Panc1 (cell line): ENCODE measurements around the gene LRRC45. TPM values are rescaled to one million over a fixed set of nuclear protein-coding genes. Genes with fewer than 3 reads are reported as not detected.
A peak's percentile ranks its signal among the peaks of the same experiment; 100 is the strongest.

Experiments
- ATAC-seq: fragments of 200-7000 bp; cut with Tn5 transposase; 2 replicates; pipeline ENCODE4 v1.9.1; 2020; ENCODE audit warnings: mild to moderate bottlenecking, moderate library complexity
- BruUV-seq: library from RNA; stranded (reverse); fragments of 400-500 nt; replicated peaks from 2 replicates; lab custom pipeline; 2021; lab: Mats Ljungman, UMichigan
- CTCF ChIA-PET: fragments of 300-600 bp; sonication (Branson Sonifier 250); formaldehyde crosslinking; loops from one replicate; lab custom pipeline; 2022; ENCODE audit warnings: antibody characterized with exemption; lab: Charles Lee
- POLR2A ChIA-PET: fragments of 300-600 bp; sonication (Branson Sonifier 250); formaldehyde crosslinking; loops from one replicate; lab custom pipeline; 2022; ENCODE audit warnings: antibody characterized with exemption; lab: Charles Lee
- DNase-seq: peaks from one replicate; pipeline ENCODE4 v3.0.0-alpha.2; 2010; ENCODE audit warnings: low read depth, low spot score
- H3K27ac ChIP-seq: 2 replicates; pipeline ENCODE4 v1.5.1; 2011; ENCODE audit warnings: mild to moderate bottlenecking, low read length, inconsistent platforms
- H3K27me3 ChIP-seq: fragments of 200-500 bp; sonication (Bioruptor generic); 2 replicates; pipeline ENCODE4 v1.6.0; 2014; ENCODE audit warnings: low read length, inconsistent platforms; ENCODE audit not compliant: control insufficient read depth, insufficient read depth
- H3K36me3 ChIP-seq: fragments of 200-500 bp; sonication (Bioruptor generic); 2 replicates; pipeline ENCODE4 v1.5.1; 2014; ENCODE audit warnings: inconsistent platforms, mild to moderate bottlenecking, low read length, moderate library complexity; ENCODE audit not compliant: control insufficient read depth, insufficient read depth
- H3K4me1 ChIP-seq: 2 replicates; pipeline ENCODE4 v1.5.1; 2011; ENCODE audit warnings: inconsistent platforms, mild to moderate bottlenecking, low read length, moderate library complexity; ENCODE audit not compliant: control insufficient read depth, insufficient read depth
- H3K4me3 ChIP-seq, 2 experiments: 2 replicates each; pipeline ENCODE4 v1.5.1; 2011 to 2012; ENCODE audit warnings: low read depth in 2 of 2, low read length in 2 of 2, mild to moderate bottlenecking in 2 of 2, inconsistent platforms in 1 of 2, moderate library complexity in 1 of 2
- H3K9me3 ChIP-seq: fragments of 200-500 bp; sonication (Bioruptor generic); 2 replicates; pipeline ENCODE4 v1.5.1; 2014; ENCODE audit warnings: low read depth, mild to moderate bottlenecking, inconsistent platforms, low read length, moderate library complexity; ENCODE audit not compliant: control insufficient read depth, insufficient read depth
- POLR2AphosphoS5 ChIP-seq: IDR thresholded peaks from 2 replicates; pipeline ENCODE4 v1.6.1; 2012; ENCODE audit warnings: mild to moderate bottlenecking, low read depth, low read length, moderate library complexity
- REST ChIP-seq, 2 experiments: IDR thresholded peaks; 2 replicates each; pipeline ENCODE4 v1.6.1; 2011 to 2012; ENCODE audit warnings: low read depth in 2 of 2, control low read depth in 1 of 2, low read length in 1 of 2, mild to moderate bottlenecking in 1 of 2, moderate library complexity in 1 of 2; ENCODE audit not compliant: insufficient read depth in 1 of 2
- SIN3A ChIP-seq: IDR thresholded peaks from 2 replicates; pipeline ENCODE4 v1.6.1; 2012; ENCODE audit warnings: low read depth, mild to moderate bottlenecking, low read length, moderate library complexity, borderline replicate concordance; ENCODE audit not compliant: insufficient read depth
- TCF7L2 ChIP-seq: IDR thresholded peaks from 2 replicates; pipeline ENCODE4 v1.6.1; 2011; ENCODE audit warnings: mild to moderate bottlenecking, low read depth, low read length, inconsistent platforms
- in situ Hi-C: cut with HindIII; loops from 2 replicates; pipeline ENCODE4 v1.10.0; 2016; ENCODE audit warnings: low sequenced_read_pairs, low pct_unique_long_range_greater_than_20kb
- intact Hi-C: fragments of 100-400 bp; cut with micrococcal nuclease; formaldehyde crosslinking; loops from one replicate; pipeline ENCODE4 v1.10.0; 2022; ENCODE audit not compliant: unreplicated experiment
- total RNA-seq: library from RNA; stranded (reverse); gene quantifications from one replicate; pipeline ENCODE4 v1.2.1, GENCODE V29; 2021; ENCODE audit not compliant: unreplicated experiment
- TF ChIP-seq, protein P1 (sequence below): fragments of 450-650 bp; IDR thresholded peaks from 2 replicates; pipeline ENCODE4 v1.5.1; 2017; ENCODE audit warnings: mild to moderate bottlenecking

Gene LRRC45
- total RNA-seq, 1 experiment from 2014 or later, result 29.9 TPM

GRCh38 chr17:82029990-82030469 is 6.9 kb downstream of the LRRC45 start:
- H3K36me3 ChIP-seq, result peaks cover 2% of the 10 kb centered on the region; the same call in 1 of the 2 replicates
- ATAC-seq (peak; percentile 6), DNase-seq (no peak)
- in situ Hi-C loops, result no loop called here
- intact Hi-C loops, result loop anchor here (10.0 kb wide), 1 partner anchor 165 kb away; the partner anchor contains the start of gene P4HB
- H3K27ac ChIP-seq, result no peak overlapping the region; the same call in 1 of the 2 replicates
- peaks cover 13% of the 10 kb centered on the region for H3K4me1 ChIP-seq
- H3K9me3 ChIP-seq, result no peaks in the 10 kb centered on the region
- no peak for TF ChIP-seq SIN3A
- TF ChIP-seq POLR2AphosphoS5, result no peak
- TF ChIP-seq TCF7L2, result no peak
- no peak for TF ChIP-seq REST (IDR thresholded peaks at IDR 0.05; ENCODE audit: insufficient read depth in 1 of 2, low read depth in 2 of 2, low read length in 1 of 2)
- TF ChIP-seq, protein P1, sequence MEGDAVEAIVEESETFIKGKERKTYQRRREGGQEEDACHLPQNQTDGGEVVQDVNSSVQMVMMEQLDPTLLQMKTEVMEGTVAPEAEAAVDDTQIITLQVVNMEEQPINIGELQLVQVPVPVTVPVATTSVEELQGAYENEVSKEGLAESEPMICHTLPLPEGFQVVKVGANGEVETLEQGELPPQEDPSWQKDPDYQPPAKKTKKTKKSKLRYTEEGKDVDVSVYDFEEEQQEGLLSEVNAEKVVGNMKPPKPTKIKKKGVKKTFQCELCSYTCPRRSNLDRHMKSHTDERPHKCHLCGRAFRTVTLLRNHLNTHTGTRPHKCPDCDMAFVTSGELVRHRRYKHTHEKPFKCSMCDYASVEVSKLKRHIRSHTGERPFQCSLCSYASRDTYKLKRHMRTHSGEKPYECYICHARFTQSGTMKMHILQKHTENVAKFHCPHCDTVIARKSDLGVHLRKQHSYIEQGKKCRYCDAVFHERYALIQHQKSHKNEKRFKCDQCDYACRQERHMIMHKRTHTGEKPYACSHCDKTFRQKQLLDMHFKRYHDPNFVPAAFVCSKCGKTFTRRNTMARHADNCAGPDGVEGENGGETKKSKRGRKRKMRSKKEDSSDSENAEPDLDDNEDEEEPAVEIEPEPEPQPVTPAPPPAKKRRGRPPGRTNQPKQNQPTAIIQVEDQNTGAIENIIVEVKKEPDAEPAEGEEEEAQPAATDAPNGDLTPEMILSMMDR, result no peak
- ChIA-PET CTCF (interaction anchor here (0.6 to 1.7 kb wide), 8 partner anchors 8 to 124 kb away, joined by 3 to 7 read pairs (median 4); no protein-coding TSS in a partner anchor), POLR2A (interaction anchor here (0.6 to 1.2 kb wide), 2 partner anchors 11 to 76 kb away, joined by 3 to 5 read pairs; no protein-coding TSS in a partner anchor)
- no peak overlapping the region for H3K4me3 ChIP-seq
- BruUV-seq, result no TSS peak
- no peaks in the 10 kb centered on the region for H3K27me3 ChIP-seq

GRCh38 chr17:82030470-82031302 is 7.6 kb downstream of the LRRC45 start:
- peak overlapping the region; percentile 79 for H3K27ac ChIP-seq
- H3K9me3 ChIP-seq, result no peaks in the 10 kb centered on the region
- TF ChIP-seq REST (IDR thresholded peaks at IDR 0.05; ENCODE audit: insufficient read depth in 1 of 2, low read depth in 2 of 2, low read length in 1 of 2) (no peak), POLR2AphosphoS5 (peak; percentile 81), SIN3A (no peak; the same call in 1 of the 2 replicates), TCF7L2 (no peak)
- TF ChIP-seq, protein P1, result peak; percentile 94
- intact Hi-C loops (no loop called here), in situ Hi-C loops (no loop called here)
- peaks cover 2% of the 10 kb centered on the region; the same call in 1 of the 2 replicates for H3K36me3 ChIP-seq
- peak overlapping the region; percentile 63 for H3K4me3 ChIP-seq
- peaks cover 13% of the 10 kb centered on the region for H3K4me1 ChIP-seq
- BruUV-seq, result TSS peak; percentile 84
- POLR2A ChIA-PET, result interaction anchor here (0.6 to 1.2 kb wide), 2 partner anchors 11 to 76 kb away, joined by 3 to 5 read pairs; no protein-coding TSS in a partner anchor
- DNase-seq (no peak), ATAC-seq (peak; percentile 77)
- no peaks in the 10 kb centered on the region for H3K27me3 ChIP-seq
- CTCF ChIA-PET, result interaction anchor here (0.7 to 1.7 kb wide), 8 partner anchors 9 to 124 kb away, joined by 3 to 5 read pairs (median 4); no protein-coding TSS in a partner anchor
